H9 (cell line): ENCODE results near the gene FBXL2. TPM values are rescaled to one million over a fixed set of nuclear protein-coding genes. Genes with fewer than 3 reads are reported as not detected.
A peak's percentile ranks its signal among the peaks of the same experiment; 100 is the strongest.

Experiments
- DNase-seq: peaks from one replicate; pipeline ENCODE4 v3.0.0-alpha.2; 2017
- H2AFZ ChIP-seq: one replicate; pipeline ENCODE4 v1.6.1; 2013; ENCODE audit warnings: mild to moderate bottlenecking, low read length, control low read depth, moderate library complexity
- H2AK5ac ChIP-seq: 2 replicates; pipeline ENCODE4 v1.6.1; 2013; ENCODE audit warnings: low read length, control low read depth, mixed read lengths; ENCODE audit not compliant: insufficient read length
- H2BK120ac ChIP-seq: one replicate; pipeline ENCODE4 v1.6.1; 2013; ENCODE audit warnings: low read depth, mild to moderate bottlenecking, low read length, control low read depth, inconsistent platforms; ENCODE audit not compliant: poor library complexity, severe bottlenecking
- H2BK12ac ChIP-seq: 2 replicates; pipeline ENCODE4 v1.6.1; 2013; ENCODE audit warnings: low read length, control low read depth, mixed read lengths, low read depth; ENCODE audit not compliant: insufficient read length
- H2BK15ac ChIP-seq: 2 replicates; pipeline ENCODE4 v1.6.1; 2013; ENCODE audit warnings: low read depth, low read length, control low read depth
- H2BK20ac ChIP-seq: one replicate; pipeline ENCODE4 v1.6.1; 2013; ENCODE audit warnings: low read depth, mild to moderate bottlenecking, low read length, control low read depth, inconsistent platforms; ENCODE audit not compliant: poor library complexity, severe bottlenecking
- H2BK5ac ChIP-seq: 2 replicates; pipeline ENCODE4 v1.6.1; 2013; ENCODE audit warnings: low read length, control low read depth, mixed read lengths; ENCODE audit not compliant: insufficient read length
- H3K14ac ChIP-seq: 2 replicates; pipeline ENCODE4 v1.6.1; 2013; ENCODE audit warnings: low read length, control low read depth; ENCODE audit not compliant: insufficient read depth
- H3K18ac ChIP-seq: 2 replicates; pipeline ENCODE4 v1.6.1; 2013; ENCODE audit warnings: low read depth, mild to moderate bottlenecking, mixed read lengths, low read length, control low read depth; ENCODE audit not compliant: insufficient read length
- H3K23ac ChIP-seq: 2 replicates; pipeline ENCODE4 v1.6.1; 2013; ENCODE audit warnings: low read length, control low read depth, mixed read lengths, low read depth; ENCODE audit not compliant: insufficient read length
- H3K23me2 ChIP-seq: 2 replicates; pipeline ENCODE4 v1.6.1; 2013; ENCODE audit warnings: low read depth, mild to moderate bottlenecking, mixed read lengths, low read length, control low read depth; ENCODE audit not compliant: insufficient read length, poor library complexity, severe bottlenecking
- H3K27ac ChIP-seq: 2 replicates; pipeline ENCODE4 v1.5.1; 2013; ENCODE audit warnings: low read length, control low read depth, mixed read lengths, low read depth; ENCODE audit not compliant: insufficient read length
- H3K27me3 ChIP-seq: 2 replicates; pipeline ENCODE4 v1.6.1; 2013; ENCODE audit warnings: low read length, control low read depth, inconsistent platforms; ENCODE audit not compliant: insufficient read depth
- H3K4ac ChIP-seq: 2 replicates; pipeline ENCODE4 v1.6.1; 2013; ENCODE audit warnings: low read depth, mild to moderate bottlenecking, control low read depth, inconsistent platforms, low read length, moderate library complexity
- H3K4me1 ChIP-seq: 2 replicates; pipeline ENCODE4 v1.6.1; 2013; ENCODE audit warnings: low read length, control low read depth, inconsistent platforms; ENCODE audit not compliant: insufficient read depth
- H3K4me2 ChIP-seq: 2 replicates; pipeline ENCODE4 v1.6.1; 2013; ENCODE audit warnings: low read length, control low read depth, mixed read lengths; ENCODE audit not compliant: insufficient read length, insufficient read depth
- H3K56ac ChIP-seq: 2 replicates; pipeline ENCODE4 v1.6.1; 2013; ENCODE audit warnings: low read depth, mild to moderate bottlenecking, mixed read lengths, low read length, control low read depth; ENCODE audit not compliant: insufficient read length
- H3K79me1 ChIP-seq: 2 replicates; pipeline ENCODE4 v1.6.1; 2013; ENCODE audit warnings: low read depth, mild to moderate bottlenecking, moderate library complexity, low read length, control low read depth, inconsistent platforms; ENCODE audit not compliant: insufficient read depth, poor library complexity, severe bottlenecking
- H3K79me2 ChIP-seq: 2 replicates; pipeline ENCODE4 v1.6.1; 2013; ENCODE audit warnings: low read length, control low read depth, inconsistent platforms; ENCODE audit not compliant: insufficient read depth
- H3K9ac ChIP-seq: 2 replicates; pipeline ENCODE4 v1.6.1; 2013; ENCODE audit warnings: low read length, control low read depth, mixed read lengths; ENCODE audit not compliant: insufficient read length; ENCODE audit errors: extremely low read depth
- H3K9me3 ChIP-seq: one replicate; pipeline ENCODE4 v1.6.1; 2013; ENCODE audit warnings: low read depth, low read length, inconsistent platforms; ENCODE audit not compliant: control insufficient read depth
- H3T11ph ChIP-seq: one replicate; pipeline ENCODE4 v1.6.1; 2013; ENCODE audit warnings: mild to moderate bottlenecking, low read length, control low read depth, inconsistent platforms
- H4K20me1 ChIP-seq: one replicate; pipeline ENCODE4 v1.6.1; 2013; ENCODE audit not compliant: control insufficient read depth, insufficient read length, insufficient read depth
- H4K5ac ChIP-seq: 2 replicates; pipeline ENCODE4 v1.6.1; 2013; ENCODE audit warnings: low read depth, mild to moderate bottlenecking, mixed read lengths, low read length, control low read depth; ENCODE audit not compliant: insufficient read length
- H4K8ac ChIP-seq: replicated peaks from 2 replicates; pipeline ENCODE4 v1.6.1; 2013; ENCODE audit warnings: low read length, control low read depth, mixed read lengths, low read depth; ENCODE audit not compliant: insufficient read length
- H4K91ac ChIP-seq: 2 replicates; pipeline ENCODE4 v1.6.1; 2013; ENCODE audit warnings: low read depth, mild to moderate bottlenecking, moderate library complexity, mixed read lengths, low read length, control low read depth; ENCODE audit not compliant: insufficient read length
- H3K27ac Mint-ChIP-seq, 3 experiments: 2 replicates in 2 of 3; 3 replicates in 1 of 3; pipeline ENCODE4 v1.8.0; 2020 to 2021; ENCODE audit warnings: mixed read lengths in 3 of 3, mild to moderate bottlenecking in 1 of 3, moderate library complexity in 1 of 3
- H3K27me3 Mint-ChIP-seq: 2 replicates; pipeline ENCODE4 v1.8.0; 2021; ENCODE audit warnings: low read depth, mild to moderate bottlenecking, moderate library complexity, mixed read lengths
- H3K36me3 Mint-ChIP-seq, 3 experiments: 2 replicates in 2 of 3; 3 replicates in 1 of 3; pipeline ENCODE4 v1.8.0; 2020 to 2021; ENCODE audit warnings: low read depth in 3 of 3, mixed read lengths in 3 of 3; ENCODE audit not compliant: insufficient read depth in 1 of 3
- H3K4me1 Mint-ChIP-seq, 2 experiments: 2 replicates each; pipeline ENCODE4 v1.8.0; 2020; ENCODE audit warnings: mixed read lengths in 2 of 2
- H3K4me3 Mint-ChIP-seq, 2 experiments: 2 replicates in 1 of 2; 3 replicates in 1 of 2; pipeline ENCODE4 v1.8.0; 2020 to 2021; ENCODE audit warnings: mild to moderate bottlenecking in 2 of 2, mixed read lengths in 2 of 2, moderate library complexity in 1 of 2
- H3K9me3 Mint-ChIP-seq, 2 experiments: 2 replicates in 1 of 2; 3 replicates in 1 of 2; pipeline ENCODE4 v1.8.0; 2020; ENCODE audit warnings: mild to moderate bottlenecking in 2 of 2, mixed read lengths in 2 of 2, moderate library complexity in 1 of 2
- CTCF ChIP-seq: fragments of 200-600 bp; sonication (generic); conservative IDR thresholded peaks from 3 replicates; pipeline ENCODE4 v1.8.0; 2021; ENCODE audit warnings: antibody characterized with exemption, mild to moderate bottlenecking
- WGBS: extraction: QIAGEN DNeasy Blood & Tissue Kit; methylation state at CpG from one replicate; pipeline ENCODE4 v1.1.7; 2013; ENCODE audit warnings: missing lambda C conversion rate, low lambda C conversion rate, mixed read lengths; ENCODE audit not compliant: insufficient read length; ENCODE audit errors: extremely low coverage; 5-methylcytosine and 5-hydroxymethylcytosine counted together
- total RNA-seq: library from RNA; stranded (reverse); gene quantifications from 2 replicates; pipeline ENCODE4 v1.2.1, GENCODE V29; 2021

The FBXL2 gene
- total RNA-seq, 1 experiment from 2014 or later: 2.7 TPM

GRCh38 chr3:33312361-33312760 lies 35.1 kb downstream of the FBXL2 start:
- no peaks in the 10 kb centered on the region; the same call in 1 of the 2 replicates for H3K27me3 Mint-ChIP-seq
- Histone ChIP-seq H3K4me2 (no peak overlapping the region), H4K20me1 (no peaks in the 10 kb centered on the region), H4K8ac (no peak overlapping the region), H3K56ac (no peak overlapping the region), H3T11ph (no peak overlapping the region), H3K23me2 (no peaks in the 10 kb centered on the region), H3K9ac (no peak overlapping the region), H4K5ac (no peak overlapping the region), H3K79me2 (no peaks in the 10 kb centered on the region), H3K79me1 (no peaks in the 10 kb centered on the region), H3K9me3 (no peaks in the 10 kb centered on the region), H3K14ac (no peak overlapping the region), H3K18ac (no peak overlapping the region), H2BK5ac (no peak overlapping the region), H3K27ac (no peak overlapping the region), H2BK15ac (no peak overlapping the region), H3K23ac (no peak overlapping the region), H2BK120ac (no peak overlapping the region), H2BK12ac (no peak overlapping the region), H2AFZ (no peak overlapping the region), H3K27me3 (no peaks in the 10 kb centered on the region), H3K4ac (no peak overlapping the region), H2BK20ac (no peak overlapping the region), H3K4me1 (no peaks in the 10 kb centered on the region; the same call in 1 of the 2 replicates), H4K91ac (no peak overlapping the region), H2AK5ac (no peak overlapping the region)
- no peak for DNase-seq
- peaks cover 6 to 10% of the 10 kb centered on the region in 2 experiments; a peak in 4 of 5 replicates for H3K9me3 Mint-ChIP-seq
- H3K27ac Mint-ChIP-seq: peak overlapping the region in 1 of 3 experiments; percentile 17; a peak in 1 of 7 replicates
- peaks cover 0 to 6% (median 6%) of the 10 kb centered on the region in 3 experiments; a peak in 4 of 7 replicates for H3K36me3 Mint-ChIP-seq
- WGBS: no CpG with 5 or more reads among the region's 2 CpGs
- no peak for TF ChIP-seq CTCF
- no peak overlapping the region for H3K4me3 Mint-ChIP-seq
- peaks cover 8 to 9% of the 10 kb centered on the region in 2 experiments for H3K4me1 Mint-ChIP-seq
